HG02852 (cell line): Measurements from ENCODE around the gene TTC17.
"Not testable (repeated sequence)": the region's sequence is repeated elsewhere in the genome, so short reads cannot be mapped to it uniquely, and the experiment has no call there.

Source experiments
- ATAC-seq: cut with Tn5 transposase; IDR thresholded peaks from one replicate; pipeline ENCODE4 v1.9.1; 2021; ENCODE audit warnings: mild to moderate bottlenecking, moderate library complexity; ENCODE audit not compliant: unreplicated experiment

The TTC17 gene, protein sequence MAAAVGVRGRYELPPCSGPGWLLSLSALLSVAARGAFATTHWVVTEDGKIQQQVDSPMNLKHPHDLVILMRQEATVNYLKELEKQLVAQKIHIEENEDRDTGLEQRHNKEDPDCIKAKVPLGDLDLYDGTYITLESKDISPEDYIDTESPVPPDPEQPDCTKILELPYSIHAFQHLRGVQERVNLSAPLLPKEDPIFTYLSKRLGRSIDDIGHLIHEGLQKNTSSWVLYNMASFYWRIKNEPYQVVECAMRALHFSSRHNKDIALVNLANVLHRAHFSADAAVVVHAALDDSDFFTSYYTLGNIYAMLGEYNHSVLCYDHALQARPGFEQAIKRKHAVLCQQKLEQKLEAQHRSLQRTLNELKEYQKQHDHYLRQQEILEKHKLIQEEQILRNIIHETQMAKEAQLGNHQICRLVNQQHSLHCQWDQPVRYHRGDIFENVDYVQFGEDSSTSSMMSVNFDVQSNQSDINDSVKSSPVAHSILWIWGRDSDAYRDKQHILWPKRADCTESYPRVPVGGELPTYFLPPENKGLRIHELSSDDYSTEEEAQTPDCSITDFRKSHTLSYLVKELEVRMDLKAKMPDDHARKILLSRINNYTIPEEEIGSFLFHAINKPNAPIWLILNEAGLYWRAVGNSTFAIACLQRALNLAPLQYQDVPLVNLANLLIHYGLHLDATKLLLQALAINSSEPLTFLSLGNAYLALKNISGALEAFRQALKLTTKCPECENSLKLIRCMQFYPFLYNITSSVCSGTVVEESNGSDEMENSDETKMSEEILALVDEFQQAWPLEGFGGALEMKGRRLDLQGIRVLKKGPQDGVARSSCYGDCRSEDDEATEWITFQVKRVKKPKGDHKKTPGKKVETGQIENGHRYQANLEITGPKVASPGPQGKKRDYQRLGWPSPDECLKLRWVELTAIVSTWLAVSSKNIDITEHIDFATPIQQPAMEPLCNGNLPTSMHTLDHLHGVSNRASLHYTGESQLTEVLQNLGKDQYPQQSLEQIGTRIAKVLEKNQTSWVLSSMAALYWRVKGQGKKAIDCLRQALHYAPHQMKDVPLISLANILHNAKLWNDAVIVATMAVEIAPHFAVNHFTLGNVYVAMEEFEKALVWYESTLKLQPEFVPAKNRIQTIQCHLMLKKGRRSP

GRCh38 chr11:43358801-43359421 is at the start of gene TTC17:
Gene TTC17, plus strand, starts transcription at chr11:43358920. Its CDS starts 35 bp downstream, at chr11:43358955.
- ATAC-seq = peak; percentile 94

DNA sequence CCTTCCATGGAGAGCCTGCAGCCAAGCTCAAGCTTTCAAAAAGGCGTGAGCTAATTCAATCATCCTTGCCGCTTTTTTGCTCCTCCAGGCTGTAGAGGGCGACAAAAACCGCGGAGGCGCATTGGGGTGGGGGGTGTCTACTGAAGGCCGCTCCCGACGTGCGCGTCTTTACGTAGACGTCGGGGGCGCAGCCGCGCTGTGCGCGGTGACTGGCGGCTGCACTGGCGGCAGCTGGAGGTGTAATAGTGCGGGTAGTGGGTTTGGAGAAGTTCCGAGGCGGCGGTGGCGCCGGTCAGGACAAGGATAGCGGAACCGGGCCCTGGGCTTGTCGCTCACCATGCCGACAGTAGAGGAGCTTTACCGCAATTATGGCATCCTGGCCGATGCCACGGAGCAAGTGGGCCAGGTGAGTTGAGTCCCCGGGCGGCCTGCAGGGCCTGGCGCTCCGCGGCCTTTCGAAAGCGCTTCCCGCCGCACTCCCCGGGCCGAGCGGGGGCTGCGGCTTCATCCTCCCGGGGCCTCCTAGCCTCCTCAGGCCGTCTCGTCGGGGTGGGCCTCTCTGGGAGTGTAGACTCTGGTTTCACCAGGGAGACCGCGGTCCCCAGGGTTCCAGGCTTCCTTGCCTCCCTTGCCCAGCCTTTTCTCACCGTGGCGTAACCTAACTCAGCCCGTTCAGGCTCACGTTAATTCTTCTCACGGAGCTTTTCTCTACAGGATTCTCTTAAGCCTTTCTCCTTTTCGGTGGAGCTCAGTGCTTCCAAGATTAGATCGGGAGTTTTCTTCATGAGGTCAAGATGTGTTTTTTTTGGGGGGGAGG is 46.7 kb upstream of the TTC17 start, which contains the start of gene API5:
API5 (plus strand) TSS at position 206 of the 817 bp plus-strand sequence; CDS start at position 338, 132 bp downstream.
- peak; percentile 98 for ATAC-seq

GRCh38 chr11:43315966-43316365 is 42.8 kb upstream of the TTC17 start:
- ATAC-seq = no peak

DNA sequence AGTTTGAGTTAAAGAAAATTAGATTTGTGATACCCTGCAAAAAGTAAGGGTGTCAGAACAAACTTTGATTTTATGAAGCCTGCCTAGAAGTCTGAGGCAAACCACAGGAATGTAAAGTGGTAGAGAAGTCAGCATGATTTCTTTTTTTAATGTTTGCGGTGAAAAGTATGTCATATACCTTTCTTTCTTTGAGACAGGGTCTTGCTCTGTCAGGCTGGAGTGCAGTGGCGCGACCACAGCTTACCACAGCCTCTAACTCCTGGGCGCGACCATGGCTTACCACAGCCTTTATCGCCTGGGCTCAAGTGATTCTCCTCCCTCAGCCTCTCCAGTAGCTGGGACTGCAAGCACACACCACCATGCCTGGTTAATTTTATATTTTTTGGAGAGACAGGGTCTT is 42.3 kb upstream of the TTC17 start:
- peak; percentile 21 for ATAC-seq

DNA sequence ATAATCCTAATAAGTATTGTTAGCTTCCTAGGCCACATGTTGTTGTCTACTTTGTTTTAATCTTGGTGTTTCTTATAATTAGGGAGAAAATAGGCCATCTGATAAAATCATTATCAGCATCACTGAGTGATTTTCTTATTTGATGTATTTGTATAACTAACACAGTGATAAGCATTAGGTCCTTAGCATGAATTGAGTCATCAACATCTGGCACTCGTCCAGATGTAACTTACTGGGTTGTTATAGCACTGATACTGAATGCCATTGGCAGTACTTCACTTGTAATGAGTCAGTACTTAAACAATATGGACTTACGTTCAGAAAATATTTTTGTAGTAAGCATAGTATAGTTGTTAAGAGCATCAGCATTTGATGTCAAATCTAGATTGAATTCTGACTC is 30.7 kb upstream of the TTC17 start:
- no peak for ATAC-seq

DNA sequence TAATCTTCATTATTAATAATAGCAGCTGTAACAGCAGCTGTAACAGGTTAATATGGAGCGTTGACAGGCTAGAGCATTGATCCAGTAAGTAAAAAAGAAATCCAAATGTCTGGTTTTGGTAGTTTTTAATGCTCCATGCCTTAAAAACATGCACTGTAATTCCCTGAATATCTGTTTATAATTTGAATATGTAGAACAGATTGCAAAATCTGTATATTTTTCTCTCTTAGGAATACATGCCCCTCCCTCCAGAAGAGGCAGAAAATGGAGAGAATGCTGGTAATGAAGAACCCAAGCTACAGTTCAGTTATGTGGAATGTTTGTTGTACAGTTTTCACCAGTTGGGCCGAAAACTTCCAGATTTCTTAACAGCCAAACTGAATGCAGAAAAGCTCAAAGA is 30.2 kb upstream of the TTC17 start:
- ATAC-seq = no peak

GRCh38 chr11:43341159-43341558 is 17.6 kb upstream of the TTC17 start:
- no peak for ATAC-seq

DNA sequence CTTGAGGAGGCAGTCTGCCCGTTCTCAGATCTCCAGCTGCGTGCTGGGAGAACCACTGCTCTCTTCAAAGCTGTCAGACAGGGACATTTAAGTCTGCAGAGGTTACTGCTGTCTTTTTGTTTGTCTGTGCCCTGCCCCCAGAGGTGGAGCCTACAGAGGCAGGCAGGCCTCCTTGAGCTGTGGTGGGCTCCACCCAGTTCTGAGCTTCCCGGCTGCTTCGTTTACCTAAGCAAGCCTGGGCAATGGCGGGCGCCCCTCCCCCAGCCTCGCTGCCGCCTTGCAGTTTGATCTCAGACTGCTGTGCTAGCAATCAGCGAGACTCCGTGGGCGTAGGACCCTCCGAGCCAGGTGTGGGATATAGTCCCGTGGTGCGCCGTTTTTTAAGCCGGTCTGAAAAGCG is 7.3 kb upstream of the TTC17 start:
- not testable (repeated sequence) for ATAC-seq

GRCh38 chr11:43354311-43354710 is 4.4 kb upstream of the TTC17 start:
- ATAC-seq = no peak

DNA sequence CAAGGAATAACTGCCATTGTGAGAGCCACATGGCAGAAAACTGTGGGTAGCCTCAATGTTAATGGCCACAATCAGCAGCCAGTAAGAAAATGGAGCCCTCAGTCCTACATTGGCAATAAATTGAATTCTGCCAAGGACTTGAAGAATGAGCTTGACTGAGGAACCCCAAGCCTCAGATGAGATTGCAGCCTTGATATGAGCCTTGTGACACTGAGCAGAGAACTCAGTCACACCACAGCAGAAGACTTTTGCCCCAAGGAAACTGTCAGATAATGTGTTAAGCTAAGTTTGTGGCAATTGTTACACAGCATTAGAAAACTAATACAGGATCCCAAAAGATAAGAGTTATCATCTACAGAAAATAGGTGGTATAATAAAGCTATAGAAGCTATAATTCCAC is 2.4 kb upstream of the TTC17 start:
- no peak for ATAC-seq

DNA sequence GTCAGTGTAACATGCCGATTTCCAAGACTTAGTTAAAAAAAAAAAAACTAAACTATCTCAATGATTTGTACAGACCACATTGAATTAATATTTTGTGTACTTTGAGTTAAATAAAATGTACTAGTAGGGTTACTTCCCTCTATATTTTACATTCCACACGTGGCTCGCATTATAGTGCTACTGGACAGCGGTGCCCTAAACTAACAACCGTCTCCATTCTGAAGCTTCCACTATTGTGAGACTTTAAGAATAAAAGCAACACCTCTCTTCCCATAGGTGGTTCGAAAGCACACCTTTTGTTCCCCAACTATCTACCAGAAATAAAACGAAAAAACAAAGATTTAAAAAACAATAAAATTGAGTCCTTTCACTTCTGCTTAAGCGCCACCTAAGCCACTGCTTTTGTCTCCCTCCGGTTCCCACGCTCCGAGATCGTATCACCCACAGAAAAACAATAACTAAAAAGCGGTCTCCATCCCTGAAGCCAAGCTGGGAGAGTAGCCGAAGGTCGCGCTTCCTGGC is 380 bp upstream of the TTC17 start:
- ATAC-seq = peak; percentile 2

- ATAC-seq = peak; percentile 51
Observed at GRCh38 chr11:43359422-43359818, 700 bp downstream of the TTC17 start.

- ATAC-seq = no peak
Observed at GRCh38 chr11:43360361-43361032, 1.8 kb downstream of the TTC17 start.

DNA sequence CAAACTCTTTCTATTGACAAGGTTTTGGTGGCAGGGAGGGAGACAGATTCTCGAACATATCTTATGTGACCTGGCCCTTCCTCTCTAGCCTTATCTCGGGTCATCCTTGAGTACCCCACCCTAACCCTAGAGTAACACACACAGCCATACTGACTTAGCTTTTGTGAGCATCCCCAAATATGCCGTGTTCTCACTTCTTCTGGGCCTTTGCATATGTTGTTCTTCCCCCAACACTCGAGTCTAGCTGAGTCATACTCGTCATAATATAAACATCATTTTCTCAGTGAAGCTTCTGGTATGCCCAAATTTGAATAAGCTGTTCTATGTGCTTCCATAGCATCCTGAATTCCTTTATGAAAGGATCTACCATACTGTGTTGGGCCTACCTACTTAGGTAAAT is 8.0 kb downstream of the TTC17 start:
- no peak for ATAC-seq

GRCh38 chr11:43367382-43368178 is 8.9 kb downstream of the TTC17 start:
- ATAC-seq = no peak

- ATAC-seq = no peak
Observed at GRCh38 chr11:43376065-43376464, 17.3 kb downstream of the TTC17 start.

DNA sequence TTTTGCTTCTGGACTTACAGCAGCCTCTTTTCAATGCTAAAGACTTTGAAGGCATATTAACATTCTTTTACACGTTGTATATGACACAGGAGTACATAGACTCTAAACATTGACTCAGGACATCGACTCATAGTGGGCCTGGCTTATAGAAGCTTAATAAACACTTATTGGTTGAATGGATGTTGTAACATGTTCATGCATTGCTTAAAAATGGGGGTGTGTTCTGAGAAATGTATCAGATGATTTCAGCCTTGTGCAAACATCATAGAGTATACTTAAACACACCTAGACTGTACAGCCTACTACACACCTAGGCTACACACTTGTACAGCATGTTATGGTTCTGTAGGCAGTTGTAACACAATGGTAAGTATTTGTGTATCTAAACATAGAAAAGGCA is 17.9 kb downstream of the TTC17 start:
- ATAC-seq = no peak

- ATAC-seq = no peak
Observed at GRCh38 chr11:43377389-43377788, 18.7 kb downstream of the TTC17 start.
